Activated T-cell treated with anti-CD3 and anti-CD28 coated beads for 48 hours (primary cell): Measurements from ENCODE around the gene ETF1.

Experiments
- DNase-seq: peaks from one replicate; pipeline ENCODE4 v3.0.0-alpha.2; 2020; ENCODE audit warnings: low read depth

The ETF1 gene

GRCh38 chr5:138542956-138543729, at the start of gene ETF1:
ETF1 (minus strand) TSS chr5:138543236; CDS start chr5:138542918, 318 bp downstream.
- peak; percentile 99 for DNase-seq

- no peak for DNase-seq
Observed at GRCh38 chr5:138588013-138588788, 45.2 kb upstream of the ETF1 start.

DNA sequence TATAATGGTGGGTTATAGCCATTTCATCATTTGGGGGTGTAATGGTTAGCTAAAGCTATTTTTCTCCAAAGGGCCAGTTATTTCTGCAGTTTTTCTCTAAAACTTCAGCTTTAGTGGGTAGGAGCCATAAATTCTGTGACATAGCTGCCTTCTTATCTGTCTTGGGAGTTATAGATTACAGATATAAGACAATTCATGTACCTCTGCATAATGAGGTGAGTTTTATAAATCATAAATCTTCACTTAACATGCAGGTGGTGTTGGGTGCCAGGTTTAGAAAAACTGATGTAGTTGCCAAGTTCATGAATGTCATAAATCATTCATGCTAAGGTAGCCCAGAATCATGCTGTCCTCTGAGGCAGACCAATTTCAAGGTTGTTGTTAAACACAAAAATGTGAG, 42.1 kb upstream of the ETF1 start:
- no peak for DNase-seq

GRCh38 chr5:138583984-138584637, 41.1 kb upstream of the ETF1 start:
- DNase-seq = no peak

DNA sequence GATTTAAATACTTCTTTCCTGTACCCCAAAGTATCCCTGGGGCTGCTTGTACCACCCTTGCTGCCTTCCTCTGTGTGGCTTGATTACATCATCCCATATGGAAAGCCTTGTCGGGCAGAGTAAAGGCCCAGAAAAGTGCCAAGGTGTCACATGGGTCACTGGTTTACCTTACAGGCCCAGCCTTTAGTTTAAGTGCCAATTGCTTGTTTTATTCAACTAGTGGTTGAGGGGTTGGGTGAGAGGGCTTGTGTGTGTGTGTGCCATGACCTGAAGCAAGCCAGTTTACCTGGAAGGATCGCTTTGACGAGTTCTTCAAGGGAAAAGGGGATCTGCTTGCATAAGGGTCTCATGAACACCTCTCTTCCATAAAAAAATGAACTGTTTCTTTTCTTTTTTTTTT, 39.9 kb upstream of the ETF1 start:
- DNase-seq = no peak

- no peak for DNase-seq
Observed at GRCh38 chr5:138580777-138581176, 37.7 kb upstream of the ETF1 start.

DNA sequence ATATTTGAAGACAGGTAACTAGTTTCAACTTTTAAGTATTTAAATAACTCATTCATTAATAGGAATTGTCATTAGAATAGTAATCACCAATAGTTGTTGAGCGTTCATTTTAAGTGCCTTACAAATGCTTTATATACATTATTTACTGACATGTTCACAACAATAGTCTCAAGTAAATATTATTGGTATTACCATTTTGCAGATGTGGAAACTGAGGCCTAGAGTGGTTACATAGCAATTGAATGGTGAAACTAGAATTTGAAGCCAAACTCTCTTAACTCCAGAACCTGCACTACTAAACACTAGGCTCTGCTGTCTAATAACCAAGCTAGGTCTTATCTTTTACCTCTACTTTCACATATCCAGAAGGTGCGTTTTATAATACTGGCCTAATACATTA, 37.0 kb upstream of the ETF1 start:
- DNase-seq = no peak

- no peak for DNase-seq
Observed at GRCh38 chr5:138579517-138579863, 36.5 kb upstream of the ETF1 start.

GRCh38 chr5:138577452-138577851, 34.4 kb upstream of the ETF1 start:
- no peak for DNase-seq

GRCh38 chr5:138575194-138576015, 32.4 kb upstream of the ETF1 start, which contains the start of gene HSPA9:
HSPA9 (minus strand) TSS chr5:138575401; CDS start chr5:138575318, 83 bp downstream.
- DNase-seq = peak; percentile 94

- no peak for DNase-seq
Observed at GRCh38 chr5:138574744-138575193, 31.7 kb upstream of the ETF1 start.

GRCh38 chr5:138573949-138574670, 31.1 kb upstream of the ETF1 start:
- DNase-seq = no peak

GRCh38 chr5:138573223-138573622, 30.2 kb upstream of the ETF1 start:
- no peak for DNase-seq

- DNase-seq = no peak
Observed at GRCh38 chr5:138570871-138571270, 27.8 kb upstream of the ETF1 start.

DNA sequence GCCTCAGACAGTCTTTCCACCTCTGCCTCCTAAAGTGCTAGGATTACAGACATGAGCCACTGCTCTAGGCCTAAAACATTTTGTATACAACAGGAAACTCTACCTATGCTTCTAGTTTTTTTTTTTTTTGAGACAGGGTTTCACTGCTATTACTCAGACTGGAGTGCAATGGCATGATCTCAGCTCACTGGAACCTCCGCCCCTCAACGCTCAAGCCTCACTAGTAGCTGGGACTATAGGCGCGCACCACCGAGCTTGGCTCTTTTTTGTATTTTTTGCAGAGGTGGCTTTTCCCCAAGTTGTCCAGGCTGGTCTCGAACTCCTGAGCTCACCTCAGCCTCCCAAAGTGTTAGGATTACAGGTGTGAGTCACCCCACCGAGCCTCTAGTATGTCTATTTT, 26.7 kb upstream of the ETF1 start:
- no peak for DNase-seq

DNA sequence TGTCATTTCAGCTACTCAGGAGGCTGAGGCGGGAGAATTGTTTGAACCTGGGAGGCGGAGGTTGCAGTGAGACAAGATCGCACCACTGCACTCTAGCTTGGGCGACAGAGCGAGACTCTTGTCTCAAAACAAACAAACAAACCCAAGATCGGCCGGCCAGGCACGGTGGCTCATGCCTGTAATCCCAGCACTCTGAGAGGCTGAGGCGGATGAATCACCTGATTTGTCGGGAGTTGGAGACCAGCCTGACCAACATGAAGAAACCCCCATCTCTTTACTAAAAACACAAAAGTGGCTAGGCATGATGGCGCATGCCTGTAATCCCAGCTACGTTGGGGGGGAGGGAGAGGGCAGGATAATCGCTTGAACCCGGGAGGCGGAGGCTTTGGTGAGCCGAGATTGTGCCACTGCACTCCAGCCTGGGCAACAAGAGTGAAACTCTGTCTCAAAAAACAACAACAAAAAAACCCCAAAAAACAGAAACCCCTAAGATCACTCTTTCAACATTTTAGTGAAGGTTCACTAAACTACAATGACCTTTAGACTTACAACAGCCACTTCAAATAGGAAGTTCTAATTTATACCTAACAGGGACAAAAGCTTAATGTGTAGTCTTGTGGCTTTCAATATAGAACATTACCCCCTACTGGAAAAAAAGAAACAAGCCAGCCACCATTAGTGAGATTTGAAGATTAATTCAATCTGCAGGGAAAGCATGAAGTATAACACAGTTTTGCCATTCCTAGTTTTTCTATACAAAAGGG, 25.2 kb upstream of the ETF1 start:
- DNase-seq = no peak

GRCh38 chr5:138566792-138567191, 23.8 kb upstream of the ETF1 start:
- DNase-seq = no peak

- no peak for DNase-seq
Observed at GRCh38 chr5:138565100-138565821, 22.2 kb upstream of the ETF1 start.

DNA sequence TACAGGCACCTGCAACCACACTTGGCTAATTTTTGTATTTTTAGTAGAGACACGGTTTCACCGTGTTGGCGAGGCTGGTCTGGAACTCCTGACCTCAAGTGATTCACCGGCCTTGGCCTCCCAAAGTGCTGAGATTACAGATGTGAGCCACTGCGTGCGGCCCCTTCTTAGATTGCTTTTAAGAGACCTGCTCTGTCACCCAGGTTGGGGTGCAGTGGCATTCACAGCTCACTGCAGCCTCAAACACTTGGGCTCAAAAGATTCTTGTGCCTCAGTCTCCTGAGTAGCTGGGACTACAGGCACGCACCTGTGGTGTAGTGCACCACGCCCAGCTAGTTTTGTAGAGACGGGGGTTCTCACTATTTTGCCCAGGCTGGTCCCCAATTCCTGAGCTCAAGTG, 21.2 kb upstream of the ETF1 start:
- DNase-seq = no peak
